GM12892 (cell line): ENCODE measurements around the gene SLCO2A1.

Experiments used
- POLR2A ChIP-seq: IDR thresholded peaks from 2 replicates; pipeline ENCODE4 v1.6.1; 2011; ENCODE audit warnings: low read depth, low read length, control low read depth
- POLR2AphosphoS5 ChIP-seq: IDR thresholded peaks from 2 replicates; pipeline ENCODE4 v1.6.1; 2011; ENCODE audit warnings: low read depth, low read length, control low read depth

DNA sequence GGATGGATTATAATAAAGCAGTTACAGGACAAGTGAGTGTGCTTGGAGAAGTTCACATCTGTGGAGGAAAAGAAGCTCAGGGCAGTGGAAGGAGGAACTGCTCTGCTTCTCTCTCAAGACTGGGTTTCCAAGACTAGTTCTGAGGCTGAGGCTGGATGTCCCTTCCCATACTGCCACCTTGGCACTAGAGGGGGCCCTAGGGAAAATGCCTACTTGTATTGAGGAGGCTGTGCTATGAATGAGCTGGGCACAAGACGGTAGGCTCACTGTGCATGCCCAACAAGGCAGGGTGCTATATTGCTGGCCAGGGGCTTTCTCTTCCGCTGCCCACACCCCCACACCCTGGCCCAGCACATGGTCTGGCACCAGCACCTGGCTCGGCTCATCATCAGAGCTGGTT is 65.2 kb downstream of the SLCO2A1 start:
- TF ChIP-seq POLR2A (no peak), POLR2AphosphoS5 (no peak)
